GM19025 (cell line): ENCODE data around the gene CFAP221.

Source experiments
- ATAC-seq: cut with Tn5 transposase; IDR thresholded peaks from one replicate; pipeline ENCODE4 v1.9.1; 2021; ENCODE audit warnings: mild to moderate bottlenecking, low read depth, moderate library complexity; ENCODE audit not compliant: unreplicated experiment

Gene CFAP221

GRCh38 chr2:119674711-119675500, 130.7 kb downstream of the CFAP221 start:
- no peak for ATAC-seq

DNA sequence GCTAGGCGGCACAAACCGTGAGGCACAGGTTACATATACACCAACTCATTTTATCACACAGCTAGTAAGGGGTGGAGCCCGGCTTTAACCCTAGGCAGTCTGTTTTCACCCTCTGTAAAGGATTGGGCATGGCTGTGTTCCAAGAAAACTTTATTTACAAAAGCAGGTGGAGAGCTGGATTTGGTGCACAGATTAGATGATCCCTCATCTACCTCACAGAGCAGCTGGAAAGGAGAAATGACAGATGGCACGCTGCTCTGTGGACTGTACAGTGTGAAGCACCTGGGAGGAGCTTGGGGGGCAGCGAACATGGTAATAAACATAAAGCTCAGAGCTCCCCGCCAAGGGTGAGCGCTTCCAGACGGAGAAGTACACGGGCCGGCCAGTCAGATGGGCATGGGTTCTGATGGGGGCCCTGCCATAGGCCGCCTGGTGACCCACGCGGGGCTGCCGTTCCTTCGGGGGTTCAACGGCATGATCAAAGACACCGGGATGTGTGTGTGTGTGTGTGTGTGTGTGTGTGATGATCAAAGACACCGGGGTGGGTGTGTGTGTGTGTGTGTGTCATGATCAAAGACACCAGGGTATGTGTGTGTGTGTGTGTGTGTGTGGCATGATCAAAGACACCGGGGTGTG, 133.9 kb downstream of the CFAP221 start:
- no peak for ATAC-seq

DNA sequence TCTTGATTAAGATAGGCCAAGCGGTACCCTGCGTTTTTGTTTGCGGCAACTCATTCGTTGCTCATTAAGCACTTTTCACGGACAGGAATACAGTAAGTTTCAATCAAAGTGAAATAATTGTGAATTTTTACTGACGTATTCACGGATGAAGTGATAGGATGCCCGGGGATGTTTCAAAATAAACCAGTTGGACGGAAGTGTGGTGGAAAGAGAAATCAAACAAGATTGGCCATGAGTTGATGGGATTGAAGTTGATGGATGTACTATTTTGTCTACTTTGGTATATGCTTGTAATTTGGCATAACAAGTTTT, 135.2 kb downstream of the CFAP221 start:
- no peak for ATAC-seq

DNA sequence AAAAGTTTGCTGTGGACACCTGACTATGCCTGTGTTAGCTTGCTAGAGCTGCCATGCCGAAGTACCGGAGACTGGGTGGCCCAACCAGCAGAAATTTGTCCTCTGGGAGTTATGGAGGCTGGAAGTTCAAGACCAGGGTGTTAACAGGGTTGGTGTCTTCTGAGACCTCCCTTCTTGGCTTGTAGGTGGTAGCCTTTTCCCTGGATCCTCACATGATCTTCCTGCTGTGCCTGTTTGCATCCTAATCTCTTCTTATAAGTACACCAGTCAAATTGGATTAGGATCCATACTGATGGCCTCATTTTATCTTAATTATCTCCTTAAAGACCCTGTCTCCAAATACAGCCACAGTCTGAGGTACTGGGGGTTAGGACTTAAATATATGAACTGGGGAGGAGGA, 135.6 kb downstream of the CFAP221 start:
- ATAC-seq, result no peak

DNA sequence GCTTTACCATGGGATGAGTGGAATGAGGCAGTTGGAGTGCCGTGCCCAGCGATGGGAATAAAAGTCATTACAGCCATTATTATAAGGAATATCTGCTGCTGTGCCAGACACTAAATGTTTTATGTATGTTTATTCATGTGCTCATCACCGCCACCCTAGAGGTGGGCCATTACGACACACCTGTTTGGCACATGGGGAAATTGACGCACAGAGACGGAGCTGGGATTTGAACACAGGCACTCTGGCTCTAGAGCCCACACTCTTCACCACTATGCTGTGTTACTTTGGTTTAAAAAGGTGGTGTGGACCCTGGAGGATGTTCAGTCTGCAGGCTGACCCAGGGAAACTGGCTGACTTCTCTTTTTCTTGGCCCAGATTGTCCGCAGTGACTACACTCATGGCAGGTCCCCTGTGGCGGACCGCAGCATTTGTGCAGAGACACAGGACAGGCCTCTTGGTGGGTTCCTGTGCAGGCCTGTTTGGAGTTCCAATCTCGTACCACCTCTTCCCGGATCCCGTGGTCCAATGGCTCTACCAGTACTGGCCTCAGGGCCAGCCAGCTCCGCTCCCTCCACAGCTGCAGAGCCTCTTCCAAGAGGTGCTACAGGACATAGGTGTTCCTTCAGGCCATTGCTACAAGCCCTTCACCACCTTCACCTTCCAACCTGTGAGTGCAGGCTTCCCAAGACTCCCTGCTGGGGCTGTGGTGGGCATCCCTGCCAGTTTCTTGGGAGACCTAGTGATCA, 136.4 kb downstream of the CFAP221 start:
- ATAC-seq, result no peak

GRCh38 chr2:119681203-119681867, 137.1 kb downstream of the CFAP221 start:
- ATAC-seq, result no peak

- ATAC-seq, result no peak
Measured at GRCh38 chr2:119681868-119682220, 137.6 kb downstream of the CFAP221 start.

GRCh38 chr2:119682578-119682977, 138.3 kb downstream of the CFAP221 start:
- no peak for ATAC-seq

DNA sequence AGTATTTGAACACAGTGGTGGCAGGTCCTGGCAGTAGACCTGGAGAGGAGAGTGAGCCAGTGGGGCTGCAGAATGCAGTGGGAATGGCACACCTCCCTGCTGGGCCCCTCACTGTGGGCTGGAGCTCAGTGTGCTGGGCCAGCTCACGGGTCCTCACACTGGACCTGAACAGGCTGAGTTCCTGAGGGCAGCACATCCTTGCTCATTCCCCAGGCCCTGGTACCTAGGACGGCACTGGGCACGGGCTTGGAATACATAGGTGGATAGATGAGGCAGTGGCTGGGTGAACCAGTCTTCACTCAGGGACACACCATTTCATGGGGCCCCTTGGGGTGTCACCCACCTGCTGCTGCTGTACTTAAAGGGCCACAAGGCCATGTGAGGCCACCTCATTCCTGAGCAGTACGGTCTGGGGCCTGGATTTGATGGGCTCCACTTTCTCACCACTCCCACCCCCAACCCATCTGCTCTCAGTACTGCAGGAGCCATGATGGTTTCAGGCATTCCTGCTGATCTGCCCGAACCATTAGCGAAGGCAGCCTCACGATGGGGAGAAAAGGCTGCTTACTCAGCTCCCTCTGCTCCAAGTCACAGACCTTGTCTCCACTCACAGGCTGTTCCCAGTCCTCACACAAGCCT, 138.9 kb downstream of the CFAP221 start:
- ATAC-seq, result no peak

- no peak for ATAC-seq
Measured at GRCh38 chr2:119683713-119684443, 139.6 kb downstream of the CFAP221 start.

- ATAC-seq, result no peak
Measured at GRCh38 chr2:119684518-119684917, 140.3 kb downstream of the CFAP221 start.

DNA sequence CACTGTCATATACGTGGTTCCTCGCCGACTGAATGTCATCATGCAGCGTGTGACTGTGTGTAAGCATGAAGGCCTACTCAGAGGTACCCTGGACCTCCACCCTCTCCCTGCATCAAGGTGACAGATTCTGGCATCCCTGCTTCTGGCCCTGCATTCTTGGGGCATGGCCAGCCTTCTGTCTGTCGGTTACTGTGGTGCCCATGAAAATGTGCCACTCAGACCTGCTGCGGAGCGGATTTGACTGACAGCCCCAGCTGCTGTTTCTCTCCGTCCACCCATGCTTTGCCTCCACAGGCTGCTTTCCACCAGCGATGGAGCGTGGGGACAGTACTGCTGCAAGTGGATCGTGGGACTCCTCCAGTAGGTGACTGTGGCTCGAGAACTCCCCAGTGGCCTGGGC, 144.4 kb downstream of the CFAP221 start:
- no peak for ATAC-seq

- ATAC-seq, result no peak
Measured at GRCh38 chr2:119689218-119689617, 145.0 kb downstream of the CFAP221 start.

- no peak for ATAC-seq
Measured at GRCh38 chr2:119691189-119691588, 146.9 kb downstream of the CFAP221 start.

DNA sequence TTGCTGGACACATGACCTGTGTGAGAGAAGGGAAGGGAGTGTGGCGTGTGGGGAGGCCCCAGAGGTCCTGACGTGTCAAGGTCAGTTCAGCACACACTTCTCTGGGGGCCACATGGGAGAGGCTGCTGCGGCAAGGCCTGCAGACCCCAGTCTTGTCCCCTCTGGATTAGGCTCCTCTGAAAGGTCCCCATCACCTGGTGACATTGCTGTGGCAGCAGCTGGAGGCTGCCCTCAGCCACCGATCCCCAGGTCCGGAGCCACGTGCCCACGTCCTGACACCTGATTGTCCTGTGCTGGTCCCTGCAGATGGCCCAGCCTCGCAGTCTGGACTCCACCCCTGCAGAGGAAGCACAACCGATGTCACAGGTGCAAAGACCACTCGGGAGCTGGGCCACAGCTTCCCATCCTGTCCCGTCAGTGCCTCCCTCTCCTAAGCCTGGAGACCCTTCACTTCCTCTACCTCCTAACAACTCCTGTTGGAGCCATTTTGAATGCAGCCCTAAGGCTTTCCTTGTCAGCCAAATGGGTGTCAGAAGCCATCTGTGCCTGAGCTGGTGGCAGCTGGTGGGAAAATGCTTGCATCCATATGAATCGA, 147.5 kb downstream of the CFAP221 start:
- ATAC-seq, result no peak

DNA sequence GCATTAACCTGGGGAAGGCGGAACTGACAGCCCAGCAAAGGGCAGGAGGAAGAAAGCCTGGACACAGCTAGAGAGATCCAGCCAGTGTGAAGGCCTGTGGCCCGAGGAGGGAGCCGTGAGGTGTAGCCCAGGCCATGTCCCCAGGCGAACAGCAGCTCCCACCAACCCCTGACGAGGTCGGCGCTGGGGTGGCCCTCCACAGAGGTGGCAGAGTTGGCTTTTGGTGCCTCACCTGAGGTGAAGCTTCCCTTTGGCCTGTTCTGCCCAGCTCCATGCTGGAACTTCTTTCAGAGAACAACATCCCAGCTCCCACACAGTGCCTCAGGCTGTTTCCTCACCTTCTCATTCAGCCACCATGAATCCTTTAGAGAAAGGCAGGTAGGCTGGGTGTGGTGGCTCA, 148.1 kb downstream of the CFAP221 start:
- ATAC-seq, result no peak

- ATAC-seq, result no peak
Measured at GRCh38 chr2:119692954-119693353, 148.7 kb downstream of the CFAP221 start.

GRCh38 chr2:119693567-119693966, 149.3 kb downstream of the CFAP221 start:
- ATAC-seq, result no peak

DNA sequence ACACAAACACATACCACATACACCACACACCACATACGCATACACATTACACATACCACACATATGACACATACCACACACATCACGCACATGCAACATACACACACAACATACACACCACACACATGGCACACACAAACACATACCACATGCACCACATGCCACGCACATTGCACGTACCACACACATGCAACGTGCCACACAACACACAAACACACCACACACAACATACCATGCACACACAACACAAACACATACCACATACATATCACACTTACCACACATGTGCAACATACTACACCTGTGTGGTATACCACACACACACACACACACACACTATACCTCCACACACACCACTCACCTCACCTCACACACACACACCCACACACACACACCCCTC, 149.7 kb downstream of the CFAP221 start:
- ATAC-seq, result no peak

DNA sequence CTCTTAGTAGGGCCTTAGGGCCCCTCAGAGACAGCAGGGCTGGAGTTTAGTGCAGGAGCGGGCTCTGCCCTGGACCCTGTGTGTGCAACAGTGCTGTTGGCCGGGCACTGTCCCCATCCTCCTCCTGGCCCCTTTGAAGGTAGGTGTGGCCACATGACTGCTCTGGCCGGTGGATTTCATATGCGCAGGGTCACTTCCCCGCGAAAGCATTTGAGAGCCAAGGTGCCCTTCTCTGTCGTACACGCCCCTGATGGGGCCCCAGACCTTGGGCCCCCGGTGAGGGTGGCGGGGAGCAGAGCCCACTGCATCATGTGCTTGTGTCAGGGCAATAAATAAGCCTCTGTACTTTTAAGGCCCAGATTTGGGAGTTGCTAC, 150.2 kb downstream of the CFAP221 start:
- ATAC-seq, result no peak
